GM18508 (cell line): ENCODE data around the gene PGRMC1.
"Not testable (repeated sequence)": the region's sequence is repeated elsewhere in the genome, so short reads cannot be mapped to it uniquely, and the experiment has no call there.

Experiments used
- ATAC-seq: cut with Tn5 transposase; IDR thresholded peaks from one replicate; pipeline ENCODE4 v1.9.1; 2021; ENCODE audit warnings: moderate number of reproducible peaks; ENCODE audit not compliant: insufficient read depth, unreplicated experiment

The PGRMC1 gene

DNA sequence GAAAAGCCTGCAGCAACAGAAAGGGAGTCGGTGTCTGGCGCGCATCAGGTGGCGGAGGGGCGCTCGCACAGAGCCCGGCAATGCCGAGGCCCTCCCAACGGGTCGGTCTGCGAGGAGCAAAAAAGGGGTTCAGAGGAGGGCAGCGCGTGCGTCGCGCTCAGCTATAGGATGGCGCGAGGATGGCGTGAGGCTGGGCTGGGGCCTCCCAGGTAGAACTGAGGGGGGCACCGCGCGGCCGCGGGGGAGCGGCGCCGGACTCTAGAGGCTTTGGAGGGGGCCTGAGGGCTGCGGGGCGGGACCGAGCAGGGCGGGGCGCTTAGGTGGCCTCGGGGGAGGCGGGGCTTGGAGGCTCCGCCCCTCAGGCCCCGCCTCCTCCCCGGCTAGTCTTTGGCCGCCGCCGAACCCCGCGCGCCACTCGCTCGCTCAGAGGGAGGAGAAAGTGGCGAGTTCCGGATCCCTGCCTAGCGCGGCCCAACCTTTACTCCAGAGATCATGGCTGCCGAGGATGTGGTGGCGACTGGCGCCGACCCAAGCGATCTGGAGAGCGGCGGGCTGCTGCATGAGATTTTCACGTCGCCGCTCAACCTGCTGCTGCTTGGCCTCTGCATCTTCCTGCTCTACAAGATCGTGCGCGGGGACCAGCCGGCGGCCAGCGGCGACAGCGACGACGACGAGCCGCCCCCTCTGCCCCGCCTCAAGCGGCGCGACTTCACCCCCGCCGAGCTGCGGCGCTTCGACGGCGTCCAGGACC, at the start of gene PGRMC1:
Gene PGRMC1 (plus strand): TSS at position 414 of the 751 bp plus-strand sequence. CDS start 79 bp downstream, at position 493.
- ATAC-seq, result peak; percentile 59

DNA sequence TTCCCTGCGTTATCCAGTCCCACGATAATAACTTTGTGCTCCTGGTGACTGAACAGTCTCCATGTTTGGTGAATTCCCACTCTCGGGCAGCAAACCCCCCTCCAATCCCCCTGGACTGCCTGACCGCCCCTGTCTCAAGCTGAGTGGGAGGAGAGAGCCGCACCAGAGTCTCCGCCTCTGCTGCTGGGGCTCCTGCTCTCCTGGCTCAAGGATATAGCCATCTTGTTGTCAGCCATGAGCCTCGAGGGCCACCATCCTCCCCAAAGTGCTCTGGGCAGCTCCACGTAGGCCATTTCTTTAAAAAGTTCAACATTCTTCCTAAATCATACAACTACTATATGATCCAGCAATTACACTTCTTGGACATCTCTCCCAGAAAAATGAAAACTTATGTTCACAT, 49.3 kb upstream of the PGRMC1 start:
- no peak for ATAC-seq

- ATAC-seq, result no peak
Observed at GRCh38 chrX:119187298-119187697, 48.8 kb upstream of the PGRMC1 start.

- no peak for ATAC-seq
Observed at GRCh38 chrX:119189115-119189514, 47.0 kb upstream of the PGRMC1 start.

GRCh38 chrX:119189595-119189994, 46.5 kb upstream of the PGRMC1 start:
- ATAC-seq, result no peak

GRCh38 chrX:119190091-119190681, 45.9 kb upstream of the PGRMC1 start:
- no peak for ATAC-seq

DNA sequence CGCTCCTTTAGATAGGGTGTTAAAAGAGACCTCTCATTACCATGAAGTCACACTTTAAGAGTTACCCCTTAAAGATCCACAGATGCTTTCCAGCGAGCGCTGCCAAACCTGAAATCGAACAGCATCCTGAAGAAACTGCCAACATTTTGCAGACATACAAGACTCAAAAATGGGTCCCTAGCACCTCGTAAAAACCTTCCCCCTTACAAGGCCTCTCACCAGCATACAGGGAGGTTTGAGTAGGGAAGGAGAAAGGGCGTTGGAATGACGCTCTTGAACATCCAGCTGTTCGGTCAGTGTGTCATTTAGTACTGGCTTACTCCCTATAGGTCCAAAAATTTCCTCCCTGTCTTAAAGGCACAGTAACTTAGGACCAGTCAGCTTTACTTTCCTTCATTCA, 45.3 kb upstream of the PGRMC1 start:
- no peak for ATAC-seq

- ATAC-seq, result no peak
Observed at GRCh38 chrX:119194621-119195020, 41.5 kb upstream of the PGRMC1 start.

- ATAC-seq, result no peak
Observed at GRCh38 chrX:119201570-119201969, 34.5 kb upstream of the PGRMC1 start.

- ATAC-seq, result no peak
Observed at GRCh38 chrX:119206203-119206602, 29.9 kb upstream of the PGRMC1 start.

DNA sequence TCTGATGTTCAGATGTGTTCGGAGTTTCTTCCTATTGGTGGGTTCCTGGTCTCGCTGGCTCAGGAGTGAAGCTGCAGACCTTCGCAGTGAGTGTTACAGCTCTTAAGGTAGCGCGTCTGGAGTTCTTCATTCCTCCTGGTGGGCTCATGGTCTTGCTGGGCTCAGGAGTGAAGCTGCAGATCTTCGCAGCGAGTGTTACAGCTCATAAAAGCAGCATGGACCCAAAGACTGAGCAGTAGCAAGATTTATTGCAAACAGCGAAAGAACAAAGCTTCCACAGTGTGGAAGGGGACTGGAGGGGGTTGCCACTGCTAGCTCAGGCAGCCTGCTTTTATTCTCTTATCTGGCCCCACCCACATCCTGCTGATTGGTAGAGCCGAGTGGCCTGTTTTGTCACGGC, 28.6 kb upstream of the PGRMC1 start:
- not testable (repeated sequence) for ATAC-seq

DNA sequence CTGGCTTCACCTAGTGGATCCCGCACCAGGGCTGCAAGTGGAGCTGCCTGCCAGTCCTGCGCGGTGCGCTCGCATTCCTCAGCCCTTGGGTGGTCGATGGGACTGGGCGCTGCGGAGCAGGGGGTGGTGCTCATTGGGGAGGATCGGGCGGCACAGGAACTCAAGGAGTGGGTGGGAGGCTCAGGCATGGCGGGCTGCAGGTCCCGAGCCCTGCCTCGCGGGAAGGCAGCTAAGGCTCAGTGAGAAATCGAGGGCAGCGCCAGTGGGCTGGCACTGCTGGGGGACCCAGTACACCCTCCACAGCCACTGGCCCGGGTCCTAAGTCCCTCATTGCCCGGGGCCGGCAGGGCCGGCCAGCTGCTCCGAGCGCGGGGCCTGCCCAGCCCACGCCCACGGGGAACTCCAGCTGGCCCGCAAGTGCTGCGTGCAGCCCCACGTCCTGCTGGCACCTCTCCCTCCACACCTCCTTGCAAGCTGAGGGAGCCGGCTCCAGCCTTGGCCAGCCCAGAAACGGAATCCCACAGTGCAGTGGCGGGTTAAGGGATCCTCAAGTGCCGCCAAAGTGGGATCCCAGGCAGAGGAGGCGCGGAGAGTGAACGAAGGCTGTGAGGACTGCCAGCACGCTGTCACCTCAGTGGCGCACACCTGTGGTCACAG, 27.6 kb upstream of the PGRMC1 start:
- no peak for ATAC-seq

DNA sequence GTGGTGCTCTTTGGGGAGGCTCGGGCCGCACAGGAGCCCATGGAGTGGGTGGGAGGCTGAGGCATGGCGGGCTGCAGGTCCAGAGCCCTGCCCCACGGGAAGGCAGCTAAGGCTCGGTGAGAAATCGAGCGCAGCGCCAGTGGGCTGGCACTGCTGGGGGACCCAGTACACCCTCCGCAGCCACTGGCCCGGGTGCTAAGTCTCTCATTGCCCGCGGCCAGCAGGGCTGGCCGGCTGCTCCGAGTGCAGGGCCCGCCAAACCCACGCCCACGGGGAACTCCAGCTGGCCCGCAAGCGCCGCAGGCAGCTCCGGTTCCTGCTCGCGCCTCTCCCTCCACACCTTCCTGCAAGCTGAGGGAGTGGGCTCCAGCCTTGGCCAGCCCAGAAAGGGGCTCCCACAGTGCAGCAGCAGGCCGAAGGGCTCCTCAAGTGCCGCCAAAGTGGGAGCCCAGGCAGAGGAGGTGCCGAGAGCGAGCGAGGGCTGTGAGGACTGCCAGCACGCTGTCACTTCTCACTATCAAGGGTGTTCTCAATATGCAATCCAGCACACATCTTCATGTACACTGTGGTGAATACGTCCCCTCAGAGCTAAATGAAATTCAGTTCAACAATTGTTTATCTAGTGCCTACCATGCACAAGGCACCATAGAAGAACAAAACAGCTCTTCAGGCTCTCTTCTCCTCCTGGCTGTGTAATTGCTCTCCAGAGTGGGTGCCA, 25.0 kb upstream of the PGRMC1 start:
- ATAC-seq, result not testable (repeated sequence)

GRCh38 chrX:119211649-119212014, 24.5 kb upstream of the PGRMC1 start:
- ATAC-seq, result no peak

DNA sequence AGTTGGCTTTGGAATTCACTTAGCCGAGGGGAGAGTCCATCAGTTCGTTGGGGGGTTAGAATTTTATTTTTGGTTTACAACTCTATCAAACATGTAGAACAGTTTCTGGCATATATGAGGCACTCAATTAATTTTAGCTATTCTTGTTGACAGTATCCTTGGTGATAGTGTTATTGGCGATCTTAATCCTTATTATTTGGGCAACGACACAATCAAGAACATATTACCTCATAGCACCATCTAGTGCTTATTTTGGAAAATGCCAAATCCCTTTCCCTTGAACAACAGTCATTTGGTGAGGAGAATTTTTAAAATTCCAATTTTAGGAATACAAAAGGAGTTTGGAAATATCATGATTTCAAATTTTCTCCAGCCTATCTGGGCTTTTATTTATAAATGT, 17.9 kb upstream of the PGRMC1 start:
- no peak for ATAC-seq

GRCh38 chrX:119222932-119223331, 13.2 kb upstream of the PGRMC1 start:
- no peak for ATAC-seq

DNA sequence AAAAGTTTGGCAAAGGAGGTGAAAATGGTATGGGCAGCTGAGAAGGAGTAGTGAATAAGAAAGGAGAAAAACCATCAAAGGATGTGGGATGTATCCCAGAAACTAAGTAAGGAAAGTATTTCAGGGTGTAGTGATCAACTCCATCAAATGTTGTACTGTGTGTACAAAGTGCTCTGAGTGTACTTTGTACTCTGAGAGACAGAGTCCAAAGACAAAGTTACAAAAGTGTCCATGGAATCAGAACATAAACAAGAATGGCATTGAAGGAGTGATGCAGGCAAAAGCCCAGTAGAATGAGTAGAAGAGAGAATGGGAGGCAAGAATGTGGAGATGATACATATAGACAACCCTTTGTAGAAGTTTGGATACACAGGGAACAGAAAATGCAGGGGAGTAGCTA, 12.3 kb upstream of the PGRMC1 start:
- ATAC-seq, result no peak

- ATAC-seq, result no peak
Observed at GRCh38 chrX:119226446-119226845, 9.6 kb upstream of the PGRMC1 start.

DNA sequence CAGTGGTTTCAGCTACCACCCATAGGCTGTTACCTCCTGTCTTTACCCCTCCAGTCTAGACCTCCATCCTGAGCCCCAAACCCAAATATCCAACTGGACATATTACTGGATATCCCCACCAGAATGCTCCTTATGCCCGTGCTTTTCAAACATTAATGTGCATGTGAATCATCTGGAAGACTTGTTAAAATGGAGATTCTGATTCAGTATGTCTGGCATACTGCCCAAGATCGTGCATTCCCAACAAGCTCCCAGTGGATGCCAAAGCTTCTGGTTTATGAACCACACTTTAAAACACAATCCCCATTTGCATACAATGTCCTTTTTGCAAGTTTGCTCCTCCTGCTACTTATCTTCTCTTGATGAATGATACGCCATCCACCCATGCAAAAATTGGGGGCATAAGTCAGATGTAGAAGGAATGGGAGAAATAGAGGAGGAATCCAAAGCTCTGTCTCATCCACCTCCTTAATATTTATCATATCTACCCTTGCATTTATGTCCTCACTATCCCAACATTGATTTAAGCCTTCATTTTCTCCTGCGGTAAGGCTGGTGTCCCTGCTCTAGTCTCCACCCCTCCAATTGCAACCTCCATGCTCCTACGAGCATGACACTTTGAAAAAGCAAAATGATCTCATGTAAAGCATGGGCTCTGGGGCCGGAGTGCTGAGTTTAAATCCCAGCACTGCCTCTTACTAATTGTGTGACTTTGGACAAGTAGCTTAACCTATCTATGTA, 7.4 kb upstream of the PGRMC1 start:
- no peak for ATAC-seq

DNA sequence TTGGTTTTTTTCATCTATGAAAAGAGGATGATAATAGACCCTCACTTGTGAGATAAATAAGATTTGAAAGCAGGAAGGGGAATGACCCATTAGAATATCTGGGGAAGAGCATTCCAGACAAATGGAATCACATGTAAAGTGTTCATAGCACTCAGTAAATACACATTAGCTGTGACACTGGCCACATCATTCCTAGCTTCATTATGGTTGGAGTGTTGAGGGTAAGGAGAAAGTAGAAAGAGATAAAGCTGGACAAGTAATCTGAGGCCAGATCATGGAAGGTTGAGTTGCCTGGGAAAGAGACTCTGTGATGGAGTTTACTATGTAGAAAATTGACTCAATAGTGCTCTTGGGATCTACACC, 6.9 kb upstream of the PGRMC1 start:
- ATAC-seq, result no peak
